GM23338 (cell line): Measurements from ENCODE around the gene NIPAL4. TPM values are rescaled to one million over a fixed set of nuclear protein-coding genes. Genes with fewer than 3 reads are reported as not detected.

Source experiments
- ATAC-seq: fragments of 200-7000 bp; cut with Tn5 transposase; 3 replicates; pipeline ENCODE4 v1.9.1; 2020
- DNase-seq: peaks from one replicate; pipeline ENCODE4 v3.0.0-alpha.2; 2015; ENCODE audit warnings: low spot score
- H2AFZ ChIP-seq: fragments of 200-600 bp; sonication (generic); 2 replicates; pipeline ENCODE4 v1.8.0; 2016; ENCODE audit warnings: antibody characterized with exemption, mild to moderate bottlenecking, moderate library complexity
- H3F3A ChIP-seq: fragments of 200-600 bp; sonication (generic); replicated peaks from 2 replicates; pipeline ENCODE4 v1.8.0; 2017; ENCODE audit warnings: antibody characterized with exemption, mixed run types, low read depth
- H3K27ac ChIP-seq: fragments of 200-600 bp; sonication (generic); 2 replicates; pipeline ENCODE4 v1.6.1; 2016; ENCODE audit warnings: low read depth
- H3K27me3 ChIP-seq: fragments of 200-600 bp; sonication (generic); 2 replicates; pipeline ENCODE4 v1.8.0; 2016; ENCODE audit warnings: mild to moderate bottlenecking, mixed run types, moderate library complexity; ENCODE audit not compliant: insufficient read depth
- H3K36me3 ChIP-seq: fragments of 200-600 bp; sonication (generic); 2 replicates; pipeline ENCODE4 v1.8.0; 2016; ENCODE audit warnings: mild to moderate bottlenecking; ENCODE audit not compliant: insufficient read depth
- H3K4me1 ChIP-seq: fragments of 200-600 bp; sonication (generic); 2 replicates; pipeline ENCODE4 v1.8.0; 2016; ENCODE audit warnings: mild to moderate bottlenecking, moderate library complexity; ENCODE audit not compliant: insufficient read depth
- H3K4me2 ChIP-seq: fragments of 200-600 bp; sonication (generic); 2 replicates; pipeline ENCODE4 v1.7.1; 2017; ENCODE audit warnings: mixed run types
- H3K4me3 ChIP-seq: fragments of 200-600 bp; sonication (generic); 2 replicates; pipeline ENCODE4 v1.6.1; 2016; ENCODE audit warnings: mixed run types
- H3K79me2 ChIP-seq: fragments of 200-600 bp; sonication (generic); replicated peaks from 2 replicates; pipeline ENCODE4 v1.8.0; 2017; ENCODE audit warnings: mild to moderate bottlenecking; ENCODE audit not compliant: insufficient read depth
- H3K9me2 ChIP-seq: fragments of 200-600 bp; sonication (generic); 2 replicates; pipeline ENCODE4 v1.8.0; 2017; ENCODE audit not compliant: insufficient read depth
- H4K20me1 ChIP-seq: fragments of 200-600 bp; sonication (generic); replicated peaks from 2 replicates; pipeline ENCODE4 v1.8.0; 2017; ENCODE audit warnings: mild to moderate bottlenecking; ENCODE audit not compliant: insufficient read depth
- H3K27ac Mint-ChIP-seq: 2 replicates; pipeline ENCODE4 v1.8.0; 2020; ENCODE audit warnings: inconsistent platforms, mild to moderate bottlenecking, moderate library complexity, mixed read lengths
- H3K27me3 Mint-ChIP-seq: 3 replicates; pipeline ENCODE4 v1.8.0; 2022; ENCODE audit warnings: low read depth, mild to moderate bottlenecking, moderate library complexity, mixed read lengths, inconsistent platforms; ENCODE audit not compliant: insufficient read depth, poor library complexity
- H3K36me3 Mint-ChIP-seq: 3 replicates; pipeline ENCODE4 v1.8.0; 2021; ENCODE audit warnings: low read depth, mild to moderate bottlenecking, inconsistent platforms, moderate library complexity, mixed read lengths
- H3K4me1 Mint-ChIP-seq: 3 replicates; pipeline ENCODE4 v1.8.0; 2020; ENCODE audit warnings: mild to moderate bottlenecking, inconsistent platforms, mixed read lengths
- H3K4me3 Mint-ChIP-seq: 3 replicates; pipeline ENCODE4 v1.8.0; 2021; ENCODE audit warnings: moderate library complexity, mild to moderate bottlenecking, inconsistent platforms, mixed read lengths
- H3K9me3 Mint-ChIP-seq: 3 replicates; pipeline ENCODE4 v1.8.0; 2020; ENCODE audit warnings: moderate library complexity, mild to moderate bottlenecking, inconsistent platforms, mixed read lengths
- CREB1 ChIP-seq: fragments of 250-450 bp; sonication (Bioruptor Pico); IDR thresholded peaks from 2 replicates; pipeline ENCODE4 v1.5.0; 2020; ENCODE audit warnings: low read depth, mild to moderate bottlenecking, moderate library complexity
- JUNB ChIP-seq: IDR thresholded peaks from one replicate; pipeline ENCODE4 v1.6.1; 2016; ENCODE audit warnings: antibody characterized with exemption; ENCODE audit not compliant: unreplicated experiment
- NANOG ChIP-seq: IDR thresholded peaks from 2 replicates; pipeline ENCODE4 v1.6.1; 2016; ENCODE audit warnings: antibody characterized with exemption, borderline replicate concordance
- STAT1 ChIP-seq: IDR thresholded peaks from one replicate; pipeline ENCODE4 v1.6.1; 2016; ENCODE audit warnings: antibody characterized with exemption; ENCODE audit not compliant: unreplicated experiment
- ZNF114 ChIP-seq: fragments of 250-450 bp; sonication (Bioruptor Pico); IDR thresholded peaks from 2 replicates; pipeline ENCODE4 v1.5.0; 2020; ENCODE audit warnings: mild to moderate bottlenecking, moderate library complexity
- ZNF331 ChIP-seq: fragments of 250-450 bp; sonication (Bioruptor Pico); IDR thresholded peaks from 2 replicates; pipeline ENCODE4 v1.5.0; 2020; ENCODE audit warnings: low read depth, mild to moderate bottlenecking, moderate library complexity
- polyA plus RNA-seq: library from polyadenylated mRNA; unstranded; fragments of >200 nt; fragmentation: Nextera tagmentation; extraction: Ambion mirVana; gene quantifications from 2 replicates; pipeline ENCODE4 v1.2.1, GENCODE V29; 2016
- total RNA-seq: library from RNA; depleted of rRNA; stranded (reverse); fragments of >200 nt; shearing (Covaris generic); gene quantifications from 2 replicates; pipeline ENCODE4 v1.2.3, GENCODE V29; 2014
- TF ChIP-seq, protein P1 (sequence below): fragments of 250-450 bp; sonication (Bioruptor Pico); IDR thresholded peaks from 2 replicates; pipeline ENCODE4 v1.5.0; 2020; ENCODE audit warnings: mild to moderate bottlenecking, moderate library complexity
- TF ChIP-seq, protein P2 (sequence below): IDR thresholded peaks from one replicate; pipeline ENCODE4 v1.6.1; 2018; ENCODE audit warnings: antibody characterized with exemption; ENCODE audit not compliant: unreplicated experiment
- TF ChIP-seq, protein P3 (sequence below): IDR thresholded peaks from 2 replicates; pipeline ENCODE4 v1.6.1; 2016; ENCODE audit warnings: antibody characterized with exemption

The NIPAL4 gene
- total and polyA plus RNA-seq, 2 experiments from 2014 or later: 0.21 TPM; not detected in 1

DNA sequence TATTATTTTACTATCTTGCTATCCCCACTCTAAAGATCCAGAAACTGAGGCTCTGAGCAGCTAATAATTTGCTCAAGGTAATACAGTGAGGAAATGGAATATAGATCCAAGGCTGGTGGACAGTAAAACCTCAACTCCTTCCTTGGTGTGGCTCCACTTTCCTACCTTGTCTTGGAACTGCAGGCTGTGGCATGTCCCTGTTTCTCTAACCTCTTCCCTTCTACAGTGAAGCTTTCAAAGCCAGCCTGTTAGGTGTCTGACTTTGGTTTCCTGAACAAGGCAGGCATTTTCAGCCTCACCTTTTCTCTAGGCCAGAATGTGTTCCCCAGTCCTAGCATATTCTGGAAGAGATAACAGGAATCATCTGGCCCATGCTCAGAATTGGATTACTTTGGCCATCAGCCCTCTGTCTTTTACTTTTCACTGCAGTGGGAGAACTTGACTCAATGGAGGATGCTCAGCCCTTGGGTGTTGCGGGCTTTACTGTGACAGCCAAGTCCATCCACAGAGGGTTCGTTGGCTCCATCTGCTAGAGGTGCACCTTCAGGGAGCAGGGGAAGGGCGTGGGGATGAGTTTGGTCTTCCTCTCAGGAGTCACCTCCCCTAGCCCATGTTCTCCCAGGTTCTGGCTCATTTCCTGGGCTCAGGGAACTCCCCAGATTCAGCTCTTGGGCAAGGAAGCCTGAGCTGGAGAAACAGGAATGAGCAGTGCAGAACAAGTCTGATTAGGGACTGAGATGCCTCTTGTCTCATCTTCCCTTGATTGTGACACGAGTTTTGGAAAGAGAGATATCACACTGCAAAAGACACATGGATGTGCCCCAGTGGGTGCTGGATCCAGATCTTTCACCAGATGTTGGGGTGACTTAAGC is 1.1 kb downstream of the NIPAL4 start (continued):
- TF ChIP-seq, protein P1, sequence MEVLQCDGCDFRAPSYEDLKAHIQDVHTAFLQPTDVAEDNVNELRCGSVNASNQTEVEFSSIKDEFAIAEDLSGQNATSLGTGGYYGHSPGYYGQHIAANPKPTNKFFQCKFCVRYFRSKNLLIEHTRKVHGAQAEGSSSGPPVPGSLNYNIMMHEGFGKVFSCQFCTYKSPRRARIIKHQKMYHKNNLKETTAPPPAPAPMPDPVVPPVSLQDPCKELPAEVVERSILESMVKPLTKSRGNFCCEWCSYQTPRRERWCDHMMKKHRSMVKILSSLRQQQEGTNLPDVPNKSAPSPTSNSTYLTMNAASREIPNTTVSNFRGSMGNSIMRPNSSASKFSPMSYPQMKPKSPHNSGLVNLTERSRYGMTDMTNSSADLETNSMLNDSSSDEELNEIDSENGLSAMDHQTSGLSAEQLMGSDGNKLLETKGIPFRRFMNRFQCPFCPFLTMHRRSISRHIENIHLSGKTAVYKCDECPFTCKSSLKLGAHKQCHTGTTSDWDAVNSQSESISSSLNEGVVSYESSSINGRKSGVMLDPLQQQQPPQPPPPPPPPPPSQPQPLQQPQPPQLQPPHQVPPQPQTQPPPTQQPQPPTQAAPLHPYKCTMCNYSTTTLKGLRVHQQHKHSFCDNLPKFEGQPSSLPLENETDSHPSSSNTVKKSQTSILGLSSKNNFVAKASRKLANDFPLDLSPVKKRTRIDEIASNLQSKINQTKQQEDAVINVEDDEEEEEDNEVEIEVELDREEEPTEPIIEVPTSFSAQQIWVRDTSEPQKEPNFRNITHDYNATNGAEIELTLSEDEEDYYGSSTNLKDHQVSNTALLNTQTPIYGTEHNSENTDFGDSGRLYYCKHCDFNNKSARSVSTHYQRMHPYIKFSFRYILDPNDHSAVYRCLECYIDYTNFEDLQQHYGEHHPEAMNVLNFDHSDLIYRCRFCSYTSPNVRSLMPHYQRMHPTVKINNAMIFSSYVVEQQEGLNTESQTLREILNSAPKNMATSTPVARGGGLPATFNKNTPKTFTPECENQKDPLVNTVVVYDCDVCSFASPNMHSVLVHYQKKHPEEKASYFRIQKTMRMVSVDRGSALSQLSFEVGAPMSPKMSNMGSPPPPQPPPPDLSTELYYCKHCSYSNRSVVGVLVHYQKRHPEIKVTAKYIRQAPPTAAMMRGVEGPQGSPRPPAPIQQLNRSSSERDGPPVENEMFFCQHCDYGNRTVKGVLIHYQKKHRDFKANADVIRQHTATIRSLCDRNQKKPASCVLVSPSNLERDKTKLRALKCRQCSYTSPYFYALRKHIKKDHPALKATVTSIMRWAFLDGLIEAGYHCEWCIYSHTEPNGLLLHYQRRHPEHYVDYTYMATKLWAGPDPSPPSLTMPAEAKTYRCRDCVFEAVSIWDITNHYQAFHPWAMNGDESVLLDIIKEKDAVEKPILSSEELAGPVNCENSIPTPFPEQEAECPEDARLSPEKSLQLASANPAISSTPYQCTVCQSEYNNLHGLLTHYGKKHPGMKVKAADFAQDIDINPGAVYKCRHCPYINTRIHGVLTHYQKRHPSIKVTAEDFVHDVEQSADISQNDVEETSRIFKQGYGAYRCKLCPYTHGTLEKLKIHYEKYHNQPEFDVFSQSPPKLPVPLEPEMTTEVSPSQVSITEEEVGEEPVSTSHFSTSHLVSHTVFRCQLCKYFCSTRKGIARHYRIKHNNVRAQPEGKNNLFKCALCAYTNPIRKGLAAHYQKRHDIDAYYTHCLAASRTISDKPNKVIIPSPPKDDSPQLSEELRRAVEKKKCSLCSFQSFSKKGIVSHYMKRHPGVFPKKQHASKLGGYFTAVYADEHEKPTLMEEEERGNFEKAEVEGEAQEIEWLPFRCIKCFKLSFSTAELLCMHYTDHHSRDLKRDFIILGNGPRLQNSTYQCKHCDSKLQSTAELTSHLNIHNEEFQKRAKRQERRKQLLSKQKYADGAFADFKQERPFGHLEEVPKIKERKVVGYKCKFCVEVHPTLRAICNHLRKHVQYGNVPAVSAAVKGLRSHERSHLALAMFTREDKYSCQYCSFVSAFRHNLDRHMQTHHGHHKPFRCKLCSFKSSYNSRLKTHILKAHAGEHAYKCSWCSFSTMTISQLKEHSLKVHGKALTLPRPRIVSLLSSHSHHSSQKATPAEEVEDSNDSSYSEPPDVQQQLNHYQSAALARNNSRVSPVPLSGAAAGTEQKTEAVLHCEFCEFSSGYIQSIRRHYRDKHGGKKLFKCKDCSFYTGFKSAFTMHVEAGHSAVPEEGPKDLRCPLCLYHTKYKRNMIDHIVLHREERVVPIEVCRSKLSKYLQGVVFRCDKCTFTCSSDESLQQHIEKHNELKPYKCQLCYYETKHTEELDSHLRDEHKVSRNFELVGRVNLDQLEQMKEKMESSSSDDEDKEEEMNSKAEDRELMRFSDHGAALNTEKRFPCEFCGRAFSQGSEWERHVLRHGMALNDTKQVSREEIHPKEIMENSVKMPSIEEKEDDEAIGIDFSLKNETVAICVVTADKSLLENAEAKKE: no peak

DNA sequence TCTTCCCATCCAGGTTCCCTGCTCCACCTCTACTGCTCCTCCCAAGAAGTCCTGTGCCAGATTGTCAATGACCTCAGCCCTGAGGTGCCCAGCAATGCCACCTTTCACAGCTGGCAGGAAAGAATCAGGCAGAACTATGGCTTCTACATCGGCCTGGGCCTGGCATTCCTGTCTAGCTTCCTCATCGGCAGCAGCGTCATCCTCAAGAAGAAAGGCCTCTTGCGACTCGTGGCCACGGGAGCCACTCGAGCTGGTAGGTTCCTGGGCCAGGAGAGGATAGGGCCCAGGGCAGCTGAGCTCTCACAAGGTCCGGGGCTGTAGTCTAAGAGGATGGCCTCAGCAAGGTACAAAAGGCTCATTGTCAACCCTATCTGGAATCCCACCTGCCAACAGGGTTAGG is 3.1 kb downstream of the NIPAL4 start:
- H2AFZ ChIP-seq: no peak overlapping the region
- Mint-ChIP-seq H3K9me3 (no peaks in the 10 kb centered on the region), H3K4me3 (no peak overlapping the region), H3K36me3 (no peaks in the 10 kb centered on the region), H3K4me1 (peaks cover 26% of the 10 kb centered on the region), H3K27me3 (peaks cover 26% of the 10 kb centered on the region), H3K27ac (no peak overlapping the region)
- H3K79me2 ChIP-seq: no peaks in the 10 kb centered on the region
- peaks cover 48% of the 10 kb centered on the region for H3K27me3 ChIP-seq
- H3K36me3 ChIP-seq: no peaks in the 10 kb centered on the region
- no peaks in the 10 kb centered on the region for H3F3A ChIP-seq
- peaks cover 23% of the 10 kb centered on the region for H3K4me1 ChIP-seq
- no peak for DNase-seq
- no peak for ATAC-seq
- H3K27ac ChIP-seq: no peak overlapping the region
- no peaks in the 10 kb centered on the region for H3K9me2 ChIP-seq
- no peak overlapping the region for H3K4me2 ChIP-seq
- no peaks in the 10 kb centered on the region for H4K20me1 ChIP-seq
- H3K4me3 ChIP-seq: no peak overlapping the region
- TF ChIP-seq, protein P2, sequence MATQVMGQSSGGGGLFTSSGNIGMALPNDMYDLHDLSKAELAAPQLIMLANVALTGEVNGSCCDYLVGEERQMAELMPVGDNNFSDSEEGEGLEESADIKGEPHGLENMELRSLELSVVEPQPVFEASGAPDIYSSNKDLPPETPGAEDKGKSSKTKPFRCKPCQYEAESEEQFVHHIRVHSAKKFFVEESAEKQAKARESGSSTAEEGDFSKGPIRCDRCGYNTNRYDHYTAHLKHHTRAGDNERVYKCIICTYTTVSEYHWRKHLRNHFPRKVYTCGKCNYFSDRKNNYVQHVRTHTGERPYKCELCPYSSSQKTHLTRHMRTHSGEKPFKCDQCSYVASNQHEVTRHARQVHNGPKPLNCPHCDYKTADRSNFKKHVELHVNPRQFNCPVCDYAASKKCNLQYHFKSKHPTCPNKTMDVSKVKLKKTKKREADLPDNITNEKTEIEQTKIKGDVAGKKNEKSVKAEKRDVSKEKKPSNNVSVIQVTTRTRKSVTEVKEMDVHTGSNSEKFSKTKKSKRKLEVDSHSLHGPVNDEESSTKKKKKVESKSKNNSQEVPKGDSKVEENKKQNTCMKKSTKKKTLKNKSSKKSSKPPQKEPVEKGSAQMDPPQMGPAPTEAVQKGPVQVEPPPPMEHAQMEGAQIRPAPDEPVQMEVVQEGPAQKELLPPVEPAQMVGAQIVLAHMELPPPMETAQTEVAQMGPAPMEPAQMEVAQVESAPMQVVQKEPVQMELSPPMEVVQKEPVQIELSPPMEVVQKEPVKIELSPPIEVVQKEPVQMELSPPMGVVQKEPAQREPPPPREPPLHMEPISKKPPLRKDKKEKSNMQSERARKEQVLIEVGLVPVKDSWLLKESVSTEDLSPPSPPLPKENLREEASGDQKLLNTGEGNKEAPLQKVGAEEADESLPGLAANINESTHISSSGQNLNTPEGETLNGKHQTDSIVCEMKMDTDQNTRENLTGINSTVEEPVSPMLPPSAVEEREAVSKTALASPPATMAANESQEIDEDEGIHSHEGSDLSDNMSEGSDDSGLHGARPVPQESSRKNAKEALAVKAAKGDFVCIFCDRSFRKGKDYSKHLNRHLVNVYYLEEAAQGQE: no peak
- TF ChIP-seq CREB1 (CRISPR knock-in tag) (no peak), ZNF114 (CRISPR knock-in tag) (no peak), NANOG (no peak), JUNB (no peak), ZNF331 (no peak), STAT1 (no peak)
- TF ChIP-seq, protein P3, sequence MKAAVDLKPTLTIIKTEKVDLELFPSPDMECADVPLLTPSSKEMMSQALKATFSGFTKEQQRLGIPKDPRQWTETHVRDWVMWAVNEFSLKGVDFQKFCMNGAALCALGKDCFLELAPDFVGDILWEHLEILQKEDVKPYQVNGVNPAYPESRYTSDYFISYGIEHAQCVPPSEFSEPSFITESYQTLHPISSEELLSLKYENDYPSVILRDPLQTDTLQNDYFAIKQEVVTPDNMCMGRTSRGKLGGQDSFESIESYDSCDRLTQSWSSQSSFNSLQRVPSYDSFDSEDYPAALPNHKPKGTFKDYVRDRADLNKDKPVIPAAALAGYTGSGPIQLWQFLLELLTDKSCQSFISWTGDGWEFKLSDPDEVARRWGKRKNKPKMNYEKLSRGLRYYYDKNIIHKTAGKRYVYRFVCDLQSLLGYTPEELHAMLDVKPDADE: no peak
